CD8-positive, alpha-beta memory T cell (primary cell): ENCODE data around the gene SORCS2. TPM values are rescaled to one million over a fixed set of nuclear protein-coding genes. Genes with fewer than 3 reads are reported as not detected.

Experiments used
- CTCF ChIA-PET: fragments of 350-600 bp; sonication (Branson Sonifier 250); formaldehyde crosslinking; loops from one replicate; lab custom pipeline; 2021; ENCODE audit warnings: antibody characterized with exemption; lab: Charles Lee
- POLR2A ChIA-PET: fragments of 350-600 bp; sonication (Branson Sonifier 250); formaldehyde crosslinking; loops from one replicate; lab custom pipeline; 2021; ENCODE audit warnings: antibody characterized with exemption; lab: Charles Lee
- DNase-seq, 5 donors: peaks; one replicate each; pipeline versions ENCODE4 v3.0.0 to v3.0.0-alpha.2; 2020 to 2022; ENCODE audit warnings: mixed read lengths in 1 of 5
- H3K27ac ChIP-seq: one replicate; pipeline ENCODE4 v1.7.0; 2013; ENCODE audit warnings: low read depth, mild to moderate bottlenecking, low read length, moderate library complexity
- H3K27me3 ChIP-seq: 2 replicates; pipeline ENCODE4 v1.7.0; 2013; ENCODE audit warnings: low read length, mild to moderate bottlenecking; ENCODE audit not compliant: insufficient read depth, poor library complexity, severe bottlenecking
- H3K36me3 ChIP-seq: 2 replicates; pipeline ENCODE4 v1.7.0; 2013; ENCODE audit warnings: mild to moderate bottlenecking, low read length, moderate library complexity; ENCODE audit not compliant: insufficient read depth
- H3K4me1 ChIP-seq: 2 replicates; pipeline ENCODE4 v1.7.0; 2013; ENCODE audit warnings: mild to moderate bottlenecking, low read length, moderate library complexity; ENCODE audit not compliant: insufficient read depth
- H3K4me3 ChIP-seq: 2 replicates; pipeline ENCODE4 v1.7.0; 2013; ENCODE audit warnings: mild to moderate bottlenecking, low read length
- H3K9me3 ChIP-seq: 2 replicates; pipeline ENCODE4 v1.7.0; 2013; ENCODE audit warnings: mild to moderate bottlenecking, low read length
- H3K27ac Mint-ChIP-seq, 8 donors: one replicate each; pipeline ENCODE4 v1.8.0; 2020 to 2021; ENCODE audit warnings: mixed read lengths in 8 of 8, mild to moderate bottlenecking in 6 of 8, inconsistent platforms in 3 of 8, moderate library complexity in 3 of 8
- H3K27me3 Mint-ChIP-seq, 2 donors: one replicate each; pipeline ENCODE4 v1.8.0; 2020 to 2021; ENCODE audit warnings: mixed read lengths in 2 of 2, mild to moderate bottlenecking in 1 of 2, moderate library complexity in 1 of 2
- H3K36me3 Mint-ChIP-seq, 3 donors: one replicate each; pipeline ENCODE4 v1.8.0; 2020 to 2021; ENCODE audit warnings: mixed read lengths in 3 of 3, inconsistent platforms in 1 of 3, mild to moderate bottlenecking in 1 of 3
- H3K4me1 Mint-ChIP-seq, 3 donors: one replicate each; pipeline ENCODE4 v1.8.0; 2020 to 2021; ENCODE audit warnings: mixed read lengths in 3 of 3, inconsistent platforms in 1 of 3, mild to moderate bottlenecking in 1 of 3
- H3K4me3 Mint-ChIP-seq, 7 donors: one replicate each; pipeline ENCODE4 v1.8.0; 2020 to 2021; ENCODE audit warnings: mixed read lengths in 7 of 7, mild to moderate bottlenecking in 6 of 7, moderate library complexity in 4 of 7, inconsistent platforms in 2 of 7
- H3K9me3 Mint-ChIP-seq, 5 donors: one replicate each; pipeline ENCODE4 v1.8.0; 2020 to 2022; ENCODE audit warnings: mixed read lengths in 5 of 5, mild to moderate bottlenecking in 3 of 5, moderate library complexity in 2 of 5, inconsistent platforms in 1 of 5
- polyA plus RNA-seq: library from polyadenylated mRNA; unstranded; fragments of 300-500 nt; fragmentation: Illumina TruSeq; gene quantifications from one replicate; pipeline ENCODE4 v1.2.3, GENCODE V29; 2021
- total RNA-seq, 2 experiments: library from RNA; stranded (reverse); gene quantifications; one replicate each; pipeline ENCODE4 v1.2.3, GENCODE V29; 2021

Gene SORCS2
- total and polyA plus RNA-seq, 3 experiments from 2014 or later, result not detected

DNA sequence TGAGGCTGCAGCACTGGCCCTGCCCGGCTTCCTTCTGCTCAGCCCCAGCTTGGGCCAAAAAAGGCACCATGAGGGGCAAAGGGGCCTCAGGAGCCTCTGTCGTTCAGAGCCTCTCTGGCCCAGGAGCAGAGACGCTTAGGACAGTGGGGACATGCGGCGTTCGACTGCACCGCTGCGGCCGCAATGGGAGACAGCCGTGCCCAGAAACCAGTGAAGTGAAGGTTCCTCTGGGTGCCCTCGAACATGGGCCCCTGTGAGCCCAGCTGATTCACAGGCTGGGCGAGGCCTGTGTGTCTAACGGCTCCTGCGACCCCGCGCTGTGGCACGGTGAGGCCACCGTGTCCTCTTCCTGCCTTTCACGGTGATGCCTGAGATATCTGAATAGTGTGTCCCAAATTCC lies 512.3 kb downstream of the SORCS2 start:
- ChIA-PET CTCF (no interaction called here), POLR2A (no interaction called here)
- Mint-ChIP-seq H3K36me3 (no peaks in the 10 kb centered on the region), H3K4me3 (no peak overlapping the region), H3K27me3 (peaks cover 1 to 19% of the 10 kb centered on the region in 2 donors), H3K27ac (no peak overlapping the region), H3K9me3 (no peaks in the 10 kb centered on the region), H3K4me1 (no peaks in the 10 kb centered on the region)
- no peak for DNase-seq
- Histone ChIP-seq H3K9me3 (no peaks in the 10 kb centered on the region), H3K27me3 (no peaks in the 10 kb centered on the region), H3K4me1 (no peaks in the 10 kb centered on the region), H3K27ac (no peak overlapping the region), H3K4me3 (no peak overlapping the region), H3K36me3 (no peaks in the 10 kb centered on the region)

DNA sequence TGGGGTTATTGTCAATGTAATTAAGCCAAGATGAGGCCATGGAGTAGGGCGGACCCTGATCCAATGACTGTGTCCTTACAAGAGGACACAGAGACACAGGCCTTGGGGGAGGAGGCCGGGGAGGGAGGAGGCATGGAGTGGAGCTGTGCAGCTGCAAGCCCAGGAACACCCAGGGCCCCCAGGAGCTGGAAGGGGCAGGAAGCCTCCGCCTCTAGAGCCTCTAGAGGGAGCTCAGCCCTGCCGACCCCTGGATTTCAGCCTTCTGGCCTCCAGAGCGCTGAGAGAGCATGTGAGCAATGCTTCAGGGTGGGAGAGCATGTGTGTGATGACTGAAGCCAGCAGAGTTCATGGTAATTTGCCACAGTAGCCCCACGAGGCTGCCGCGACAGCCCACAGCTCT lies 512.7 kb downstream of the SORCS2 start:
- Mint-ChIP-seq H3K27me3 (peaks cover 0 to 18% of the 10 kb centered on the region in 2 donors), H3K4me1 (no peaks in the 10 kb centered on the region), H3K27ac (no peak overlapping the region), H3K9me3 (no peaks in the 10 kb centered on the region), H3K36me3 (no peaks in the 10 kb centered on the region), H3K4me3 (no peak overlapping the region)
- H3K36me3 ChIP-seq, result no peaks in the 10 kb centered on the region
- no peak for DNase-seq
- H3K4me1 ChIP-seq, result no peaks in the 10 kb centered on the region
- no peaks in the 10 kb centered on the region for H3K9me3 ChIP-seq
- no peaks in the 10 kb centered on the region for H3K27me3 ChIP-seq
- no peak overlapping the region for H3K27ac ChIP-seq
- no peak overlapping the region for H3K4me3 ChIP-seq
- ChIA-PET CTCF (no interaction called here), POLR2A (no interaction called here)

DNA sequence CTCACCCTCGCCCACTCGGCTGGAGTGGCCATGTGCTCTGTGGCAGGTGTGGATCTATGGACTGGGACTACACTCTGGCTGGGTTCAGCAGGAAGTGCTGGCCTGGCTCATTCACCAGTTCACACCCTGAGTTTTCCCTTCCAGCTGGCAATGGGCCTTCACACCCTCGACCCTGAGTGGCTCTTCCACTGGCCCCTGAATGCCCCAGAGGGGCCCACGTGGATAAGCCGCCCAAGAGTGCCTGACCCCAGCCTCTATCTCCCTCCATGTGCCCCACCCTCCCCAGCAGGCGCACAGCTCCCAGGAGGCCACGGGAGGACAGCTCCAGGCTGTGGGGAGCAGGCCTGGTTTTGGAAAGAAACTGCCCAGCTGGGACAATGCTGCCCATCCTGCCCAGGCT lies 513.3 kb downstream of the SORCS2 start:
- Mint-ChIP-seq H3K4me1 (no peaks in the 10 kb centered on the region), H3K27me3 (peaks cover 0 to 14% of the 10 kb centered on the region in 2 donors), H3K27ac (no peak overlapping the region), H3K4me3 (no peak overlapping the region), H3K9me3 (no peaks in the 10 kb centered on the region), H3K36me3 (no peaks in the 10 kb centered on the region)
- Histone ChIP-seq H3K4me3 (no peak overlapping the region), H3K4me1 (no peaks in the 10 kb centered on the region), H3K36me3 (no peaks in the 10 kb centered on the region), H3K9me3 (no peaks in the 10 kb centered on the region), H3K27me3 (no peaks in the 10 kb centered on the region), H3K27ac (no peak overlapping the region)
- CTCF ChIA-PET, result no interaction called here
- DNase-seq, result no peak
- POLR2A ChIA-PET, result no interaction called here

DNA sequence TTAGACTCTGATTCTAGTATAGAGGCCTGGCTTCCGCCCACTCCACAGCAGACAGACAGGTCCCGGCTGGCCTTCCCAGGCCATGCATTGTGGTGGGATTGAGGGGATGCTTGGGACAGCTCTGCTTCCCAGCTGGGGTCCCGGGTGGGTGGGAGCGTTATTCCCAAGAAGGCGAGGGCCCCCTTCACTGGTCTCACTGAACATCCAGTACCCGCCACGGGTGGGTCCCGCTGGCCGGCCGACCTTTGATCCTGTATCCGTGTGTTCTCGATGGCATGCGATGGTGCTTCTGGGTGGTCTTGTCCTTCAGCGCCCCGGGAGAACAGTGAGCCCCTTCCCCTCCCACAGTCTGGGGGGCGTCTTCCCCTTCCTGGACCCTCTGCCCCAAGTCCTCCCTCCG lies 515.9 kb downstream of the SORCS2 start:
- Histone ChIP-seq H3K27ac (no peak overlapping the region), H3K9me3 (no peaks in the 10 kb centered on the region), H3K27me3 (no peaks in the 10 kb centered on the region), H3K4me1 (no peaks in the 10 kb centered on the region), H3K36me3 (no peaks in the 10 kb centered on the region), H3K4me3 (no peak overlapping the region)
- H3K27me3 Mint-ChIP-seq, result peaks cover 0 to 2% of the 10 kb centered on the region in 2 donors
- no peaks in the 10 kb centered on the region for H3K36me3 Mint-ChIP-seq
- H3K4me3 Mint-ChIP-seq, result no peak overlapping the region
- H3K9me3 Mint-ChIP-seq, result no peaks in the 10 kb centered on the region
- peak in 1 of 5 donors; percentile 37 for DNase-seq
- ChIA-PET POLR2A (no interaction called here), CTCF (no interaction called here)
- no peaks in the 10 kb centered on the region for H3K4me1 Mint-ChIP-seq
- no peak overlapping the region for H3K27ac Mint-ChIP-seq

DNA sequence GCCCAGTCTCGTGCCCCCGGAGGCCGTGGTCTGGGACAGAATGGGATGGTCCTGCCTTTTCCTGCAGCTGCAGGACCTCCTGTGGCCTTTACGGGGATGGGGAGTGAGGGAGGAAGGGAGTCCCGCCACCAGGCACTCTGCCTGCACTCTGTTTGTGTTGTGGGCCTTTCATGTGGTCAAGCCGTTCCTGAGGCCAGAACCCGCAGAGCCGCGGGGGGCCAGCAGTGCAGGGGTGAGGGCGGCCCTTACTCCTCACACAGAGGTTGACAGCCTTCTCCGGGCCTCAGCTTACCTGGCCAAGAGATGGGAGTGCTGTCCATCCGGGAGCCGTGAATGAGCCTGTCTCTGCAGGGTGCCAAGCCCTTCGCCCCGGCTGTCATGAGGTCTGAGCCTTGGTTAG lies 516.6 kb downstream of the SORCS2 start:
- no peaks in the 10 kb centered on the region for H3K9me3 ChIP-seq
- H3K4me1 ChIP-seq, result no peaks in the 10 kb centered on the region
- no peak overlapping the region for H3K4me3 ChIP-seq
- H3K27me3 ChIP-seq, result no peaks in the 10 kb centered on the region
- ChIA-PET CTCF (no interaction called here), POLR2A (no interaction called here)
- H3K4me3 Mint-ChIP-seq, result no peak overlapping the region
- H3K27ac Mint-ChIP-seq, result peak overlapping the region in 1 of 8 donors; percentile 70
- no peaks in the 10 kb centered on the region for H3K36me3 ChIP-seq
- H3K4me1 Mint-ChIP-seq, result no peaks in the 10 kb centered on the region
- H3K27ac ChIP-seq, result no peak overlapping the region
- DNase-seq, result peak in 1 of 5 donors; percentile 27
- H3K27me3 Mint-ChIP-seq, result no peaks in the 10 kb centered on the region
- no peaks in the 10 kb centered on the region for H3K36me3 Mint-ChIP-seq
- no peaks in the 10 kb centered on the region for H3K9me3 Mint-ChIP-seq

DNA sequence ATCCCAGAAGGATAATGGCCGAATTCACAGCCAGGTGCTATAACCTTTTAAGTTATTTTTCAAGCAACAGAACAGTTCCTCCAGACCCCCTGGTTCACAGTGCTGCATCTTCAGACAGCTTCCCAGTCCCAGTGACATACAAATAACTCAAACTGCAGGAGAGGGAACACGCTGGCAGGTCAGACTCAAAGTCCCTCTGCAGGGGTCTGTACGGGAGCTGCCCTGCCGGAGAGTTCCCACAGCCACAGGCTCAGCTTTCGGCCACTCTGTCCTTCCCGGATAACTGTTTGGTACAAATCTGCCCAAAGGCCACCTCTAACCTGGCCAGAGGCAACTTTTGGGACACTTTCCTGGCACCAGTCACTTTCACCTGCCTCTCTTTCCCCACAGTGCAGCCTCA lies 517.1 kb downstream of the SORCS2 start:
- Histone ChIP-seq H3K36me3 (no peaks in the 10 kb centered on the region), H3K27me3 (no peaks in the 10 kb centered on the region), H3K27ac (no peak overlapping the region), H3K4me3 (no peak overlapping the region), H3K9me3 (no peaks in the 10 kb centered on the region), H3K4me1 (no peaks in the 10 kb centered on the region)
- Mint-ChIP-seq H3K27ac (no peak overlapping the region), H3K27me3 (no peaks in the 10 kb centered on the region), H3K36me3 (no peaks in the 10 kb centered on the region), H3K9me3 (no peaks in the 10 kb centered on the region), H3K4me1 (no peaks in the 10 kb centered on the region), H3K4me3 (no peak overlapping the region)
- no peak for DNase-seq
- ChIA-PET CTCF (no interaction called here), POLR2A (no interaction called here)

DNA sequence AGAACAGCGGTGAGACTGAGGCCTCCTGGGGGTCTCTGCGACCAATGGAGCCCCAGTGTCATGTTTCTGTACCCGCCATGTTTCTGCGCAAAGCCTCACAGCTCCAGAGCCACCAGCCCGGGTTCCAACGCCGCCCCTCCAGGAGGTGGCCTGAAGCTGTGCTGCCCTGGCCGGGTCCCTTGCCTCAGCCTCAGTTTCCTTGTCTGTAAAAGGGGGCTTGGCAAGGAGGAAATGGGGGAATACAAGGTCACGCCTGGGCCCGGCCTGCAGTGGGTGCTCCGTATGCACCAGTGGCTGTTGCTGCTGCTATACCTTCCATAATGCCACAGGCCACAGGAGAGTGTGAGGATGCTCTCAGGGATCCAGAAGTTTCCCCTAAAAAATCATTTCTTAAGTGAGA lies 517.8 kb downstream of the SORCS2 start:
- Histone ChIP-seq H3K36me3 (no peaks in the 10 kb centered on the region), H3K4me1 (no peaks in the 10 kb centered on the region), H3K27me3 (no peaks in the 10 kb centered on the region), H3K27ac (no peak overlapping the region), H3K9me3 (no peaks in the 10 kb centered on the region), H3K4me3 (no peak overlapping the region)
- Mint-ChIP-seq H3K27ac (no peak overlapping the region), H3K4me1 (no peaks in the 10 kb centered on the region), H3K27me3 (no peaks in the 10 kb centered on the region), H3K9me3 (peaks cover 0 to 2% (median 0%) of the 10 kb centered on the region in 5 donors), H3K4me3 (no peak overlapping the region), H3K36me3 (no peaks in the 10 kb centered on the region)
- POLR2A ChIA-PET, result no interaction called here
- peak in 1 of 5 donors; percentile 28 for DNase-seq
- CTCF ChIA-PET, result no interaction called here

DNA sequence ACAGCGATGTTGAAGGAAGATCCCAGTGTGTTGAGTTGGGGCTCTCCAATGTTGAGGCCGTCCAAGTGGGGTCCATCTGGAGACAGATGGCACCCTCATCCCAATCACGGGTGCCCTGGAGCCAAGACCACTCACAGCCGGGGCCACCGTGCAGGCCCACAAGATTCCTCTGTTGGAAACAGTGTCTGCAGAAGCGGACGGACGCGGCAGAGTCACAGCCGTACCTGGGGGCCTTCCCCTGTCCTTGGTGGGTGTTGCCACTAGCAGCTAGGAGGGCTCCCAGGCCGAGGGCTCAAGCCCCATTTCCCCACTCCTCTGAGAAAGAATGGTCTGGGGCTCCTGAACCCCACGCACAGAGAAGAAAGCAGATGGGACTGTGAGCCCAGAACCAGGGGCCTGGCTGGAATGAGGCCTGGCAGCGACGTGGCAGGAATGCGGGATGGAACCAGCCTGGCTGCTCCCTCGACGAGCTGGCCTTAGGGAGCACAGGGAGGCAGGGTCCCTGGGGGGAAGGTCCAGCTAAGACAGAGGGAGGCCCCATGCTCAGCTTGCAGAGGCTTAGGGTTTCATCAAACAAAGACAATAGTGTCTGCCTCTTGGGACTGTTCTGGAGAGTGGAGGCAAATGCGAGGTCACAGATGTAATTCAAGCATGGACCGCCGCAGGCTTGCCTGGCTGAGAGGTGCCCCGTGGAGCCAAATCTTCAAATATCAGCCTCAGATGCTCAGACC lies 518.4 kb downstream of the SORCS2 start:
- Mint-ChIP-seq H3K27ac (no peak overlapping the region), H3K27me3 (no peaks in the 10 kb centered on the region), H3K4me1 (no peaks in the 10 kb centered on the region), H3K4me3 (no peak overlapping the region), H3K36me3 (no peaks in the 10 kb centered on the region), H3K9me3 (peaks cover 0 to 2% (median 0%) of the 10 kb centered on the region in 5 donors)
- no peaks in the 10 kb centered on the region for H3K4me1 ChIP-seq
- H3K9me3 ChIP-seq, result no peaks in the 10 kb centered on the region
- H3K4me3 ChIP-seq, result no peak overlapping the region
- POLR2A ChIA-PET, result no interaction called here
- no peaks in the 10 kb centered on the region for H3K36me3 ChIP-seq
- peak in 1 of 5 donors; percentile 18 for DNase-seq
- CTCF ChIA-PET, result no interaction called here
- no peaks in the 10 kb centered on the region for H3K27me3 ChIP-seq
- no peak overlapping the region for H3K27ac ChIP-seq
